SK-N-MC (cell line): Measurements from ENCODE around the gene ERCC3.
A peak's percentile ranks its signal among the peaks of the same experiment; 100 is the strongest.

Experiments
- DNase-seq: peaks from one replicate; pipeline ENCODE4 v3.0.0-alpha.2; 2011; ENCODE audit warnings: low read depth, low spot score
- H3K27ac ChIP-seq: fragments of 200-600 bp; sonication (generic); 2 replicates; pipeline ENCODE4 v1.5.1; 2016; ENCODE audit warnings: mixed run types
- H3K36me3 ChIP-seq: fragments of 200-600 bp; sonication (generic); 2 replicates; pipeline ENCODE4 v1.6.1; 2017; ENCODE audit warnings: antibody characterized with exemption, low read length, mixed read lengths; ENCODE audit not compliant: insufficient read depth
- H3K4me3 ChIP-seq: fragments of 200-600 bp; sonication (generic); 2 replicates; pipeline ENCODE4 v1.5.1; 2016
- H3K9ac ChIP-seq: fragments of 200-600 bp; sonication (generic); 2 replicates; pipeline ENCODE4 v1.8.0; 2017; ENCODE audit warnings: mixed run types, mixed read lengths; ENCODE audit not compliant: insufficient read length
- H3K9me3 ChIP-seq: fragments of 200-600 bp; sonication (generic); 2 replicates; pipeline ENCODE4 v1.6.1; 2017; ENCODE audit warnings: low read depth, mild to moderate bottlenecking, antibody characterized with exemption, low read length, moderate library complexity, mixed read lengths
- EZH2 ChIP-seq: fragments of 200-600 bp; sonication (generic); IDR thresholded peaks from one replicate; pipeline ENCODE4 v1.6.1; 2017; ENCODE audit warnings: antibody characterized with exemption
- FOXP2 ChIP-seq: optimal IDR thresholded peaks from 2 replicates; pipeline ENCODE3; 2011; ENCODE audit warnings: mild to moderate bottlenecking, moderate library complexity; ENCODE audit not compliant: insufficient read depth; ENCODE audit errors: extremely low read length, control extremely low read depth
- POLR2AphosphoS5 ChIP-seq: IDR thresholded peaks from 2 replicates; pipeline ENCODE4 v1.6.1; 2012; ENCODE audit warnings: mild to moderate bottlenecking, low read depth, low read length, borderline replicate concordance

ERCC3 gene

DNA sequence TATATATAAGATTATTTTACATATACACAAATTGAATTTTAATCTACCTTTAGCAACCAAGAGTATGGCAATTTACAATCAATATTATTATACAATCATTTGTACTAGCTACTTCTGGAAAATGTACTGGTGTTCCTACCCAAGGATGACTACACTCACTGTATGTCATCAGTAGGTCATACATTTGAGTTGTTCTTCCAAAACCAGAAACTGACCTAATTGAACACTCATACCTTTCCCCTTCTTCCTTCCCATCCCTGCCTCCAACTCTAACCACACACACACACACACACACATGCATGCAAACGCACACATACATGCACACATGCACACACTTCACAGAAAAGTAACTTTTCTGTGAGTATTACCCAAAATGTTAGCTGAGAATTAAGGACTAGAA lies 8.2 kb upstream of the ERCC3 start:
- H3K4me3 ChIP-seq: no peak overlapping the region
- peaks cover 12% of the 10 kb centered on the region for H3K36me3 ChIP-seq
- DNase-seq: no peak

DNA sequence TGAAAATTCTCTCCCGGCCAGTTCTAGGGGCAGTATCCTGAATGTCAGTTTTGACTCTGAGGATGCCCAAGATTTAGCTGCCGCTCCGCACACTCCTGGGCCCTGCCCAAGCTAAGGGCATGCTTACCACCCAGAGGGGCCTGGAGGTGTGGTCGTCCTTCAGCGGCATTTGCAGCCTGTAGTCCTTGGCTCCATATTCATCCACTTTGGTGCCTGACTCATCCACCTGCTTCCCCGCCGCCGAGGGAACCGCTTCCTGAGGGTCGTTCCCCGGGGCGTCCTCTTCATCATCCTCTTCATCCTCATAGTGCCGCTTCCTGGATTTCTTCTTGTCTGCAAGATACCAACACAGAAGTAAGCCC lies 577 bp downstream of the ERCC3 start:
- Histone ChIP-seq H3K9ac (peak overlapping the region; percentile 97), H3K36me3 (peaks cover 42% of the 10 kb centered on the region), H3K4me3 (peak overlapping the region; percentile 97), H3K9me3 (no peaks in the 10 kb centered on the region), H3K27ac (no peak overlapping the region)
- DNase-seq: no peak
- no peak for TF ChIP-seq POLR2AphosphoS5
- TF ChIP-seq EZH2: no peak
- TF ChIP-seq FOXP2: no peak

More for the DNA sequence above, 8.2 kb upstream of the ERCC3 start:
- TF ChIP-seq POLR2AphosphoS5: no peak
- no peak for TF ChIP-seq FOXP2
- no peak for TF ChIP-seq EZH2
- H3K9ac ChIP-seq: no peak overlapping the region
- no peak overlapping the region for H3K27ac ChIP-seq
- H3K9me3 ChIP-seq: no peaks in the 10 kb centered on the region

DNA sequence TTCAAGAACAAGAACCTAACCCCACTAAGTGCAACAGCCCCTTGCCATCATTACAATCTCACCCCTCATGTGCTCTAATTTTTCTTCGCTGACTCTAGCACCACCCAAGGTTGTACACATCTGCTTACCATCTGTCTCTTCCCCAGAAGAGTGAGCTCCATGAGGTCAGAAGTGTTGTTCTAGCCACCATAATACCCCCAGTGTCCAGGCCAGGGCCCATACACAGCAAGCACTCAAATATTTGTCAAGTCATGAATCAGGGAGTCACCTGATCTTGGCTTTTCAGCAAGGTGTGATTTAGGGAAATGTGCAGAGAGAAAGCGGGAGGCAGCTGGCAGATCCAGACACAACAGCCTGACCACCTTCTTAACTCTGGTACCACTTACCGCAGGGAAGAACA lies 5.7 kb downstream of the ERCC3 start:
- peaks cover 5% of the 10 kb centered on the region; the same call in 1 of the 2 replicates for H3K9me3 ChIP-seq
- H3K4me3 ChIP-seq: no peak overlapping the region
- no peak overlapping the region for H3K27ac ChIP-seq
- H3K9ac ChIP-seq: no peak overlapping the region
- H3K36me3 ChIP-seq: peaks cover 93% of the 10 kb centered on the region
- DNase-seq: no peak
- TF ChIP-seq EZH2 (no peak), FOXP2 (no peak), POLR2AphosphoS5 (no peak)

DNA sequence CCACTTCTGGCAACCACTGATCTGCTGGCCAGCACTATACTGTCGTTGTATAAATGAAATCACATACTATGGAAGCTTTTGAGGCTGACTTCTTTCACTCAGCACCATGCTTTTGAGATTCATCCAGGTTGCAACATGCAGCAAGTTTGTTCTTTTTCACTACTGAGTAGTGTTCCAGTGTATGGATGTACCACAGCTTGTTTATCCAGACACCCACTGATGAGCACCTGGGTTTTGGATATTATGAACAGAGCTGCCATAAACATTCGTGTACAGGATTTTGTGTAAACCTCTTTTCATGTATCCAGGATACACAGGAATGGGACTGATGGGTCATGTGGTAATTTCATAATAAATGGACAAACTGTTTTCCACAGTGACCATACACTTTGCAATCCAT lies 10.7 kb downstream of the ERCC3 start:
- H3K27ac ChIP-seq: no peak overlapping the region
- H3K4me3 ChIP-seq: no peak overlapping the region
- no peak overlapping the region for H3K9ac ChIP-seq
- H3K9me3 ChIP-seq: peaks cover 5% of the 10 kb centered on the region; the same call in 1 of the 2 replicates
- no peak for DNase-seq
- H3K36me3 ChIP-seq: peaks cover 96% of the 10 kb centered on the region
- TF ChIP-seq EZH2 (no peak), FOXP2 (no peak), POLR2AphosphoS5 (no peak)

DNA sequence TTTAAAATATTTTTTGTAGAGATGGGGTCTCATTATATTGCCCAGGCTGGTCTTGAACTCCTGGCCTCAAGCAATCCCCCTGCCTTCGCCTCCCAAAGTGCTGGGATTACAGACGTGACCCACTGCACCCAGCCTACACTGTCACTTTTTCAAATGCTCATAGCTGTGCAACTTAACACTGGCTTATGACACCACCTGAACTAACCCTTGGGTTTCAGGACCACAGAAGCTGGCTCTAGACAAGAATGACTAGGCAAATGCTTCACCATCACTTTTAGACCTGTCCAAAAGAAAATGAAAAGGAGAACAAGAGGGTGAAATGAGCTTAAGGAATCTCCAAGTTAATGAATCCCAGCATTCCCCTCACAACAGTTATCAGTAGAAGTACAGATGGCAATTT lies 13.3 kb downstream of the ERCC3 start:
- Histone ChIP-seq H3K9me3 (peaks cover 5% of the 10 kb centered on the region; the same call in 1 of the 2 replicates), H3K27ac (no peak overlapping the region), H3K9ac (no peak overlapping the region), H3K4me3 (no peak overlapping the region), H3K36me3 (peaks cover 94% of the 10 kb centered on the region)
- TF ChIP-seq FOXP2 (no peak), EZH2 (no peak), POLR2AphosphoS5 (no peak)
- no peak for DNase-seq

DNA sequence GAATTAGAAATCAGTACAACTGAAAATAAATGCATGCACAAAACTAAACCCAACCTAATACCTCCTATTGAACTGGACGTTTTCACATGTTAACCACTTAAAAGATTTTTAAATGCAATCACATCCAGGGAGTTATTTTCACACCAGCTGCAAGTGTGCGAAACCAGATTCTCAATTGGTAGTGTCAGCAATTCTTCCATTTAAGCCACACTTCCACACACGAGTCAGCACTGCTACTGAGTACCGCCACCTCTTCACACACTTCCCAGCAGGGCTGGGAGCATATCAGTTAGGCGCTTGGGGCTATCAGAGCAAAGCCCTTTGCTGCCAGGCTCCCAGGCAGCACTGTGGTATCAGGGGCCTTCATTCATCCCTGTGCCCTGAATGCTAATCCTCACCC lies 14.2 kb downstream of the ERCC3 start:
- H3K36me3 ChIP-seq: peaks cover 94% of the 10 kb centered on the region
- no peak for TF ChIP-seq FOXP2
- no peak for TF ChIP-seq POLR2AphosphoS5
- TF ChIP-seq EZH2: no peak
- no peak overlapping the region for H3K9ac ChIP-seq
- H3K9me3 ChIP-seq: peaks cover 5% of the 10 kb centered on the region; the same call in 1 of the 2 replicates
- no peak overlapping the region for H3K4me3 ChIP-seq
- no peak overlapping the region for H3K27ac ChIP-seq
- no peak for DNase-seq

DNA sequence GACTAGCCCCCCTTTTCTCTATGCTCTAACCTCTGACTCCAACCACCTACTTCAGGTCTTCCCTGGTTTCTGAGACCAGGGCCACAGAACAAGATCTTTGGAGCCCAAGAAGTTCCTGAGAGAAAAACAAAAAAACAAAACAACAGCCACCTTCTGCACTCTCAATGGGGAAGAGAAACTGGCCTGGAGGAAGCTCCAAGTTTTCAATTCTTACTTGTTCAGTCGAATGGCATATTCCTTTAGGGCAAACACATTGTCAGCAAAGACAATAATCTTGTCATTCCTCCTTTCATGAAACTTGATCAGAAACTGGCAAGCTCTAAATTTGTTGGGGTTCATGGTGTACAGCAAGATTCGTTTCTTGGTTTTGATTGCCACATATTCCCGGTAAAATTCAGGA lies 15.0 kb downstream of the ERCC3 start:
- Histone ChIP-seq H3K27ac (no peak overlapping the region), H3K9me3 (peaks cover 5% of the 10 kb centered on the region; the same call in 1 of the 2 replicates), H3K4me3 (no peak overlapping the region), H3K36me3 (peaks cover 92% of the 10 kb centered on the region), H3K9ac (no peak overlapping the region)
- no peak for DNase-seq
- TF ChIP-seq FOXP2: no peak
- TF ChIP-seq EZH2: no peak
- TF ChIP-seq POLR2AphosphoS5: no peak

DNA sequence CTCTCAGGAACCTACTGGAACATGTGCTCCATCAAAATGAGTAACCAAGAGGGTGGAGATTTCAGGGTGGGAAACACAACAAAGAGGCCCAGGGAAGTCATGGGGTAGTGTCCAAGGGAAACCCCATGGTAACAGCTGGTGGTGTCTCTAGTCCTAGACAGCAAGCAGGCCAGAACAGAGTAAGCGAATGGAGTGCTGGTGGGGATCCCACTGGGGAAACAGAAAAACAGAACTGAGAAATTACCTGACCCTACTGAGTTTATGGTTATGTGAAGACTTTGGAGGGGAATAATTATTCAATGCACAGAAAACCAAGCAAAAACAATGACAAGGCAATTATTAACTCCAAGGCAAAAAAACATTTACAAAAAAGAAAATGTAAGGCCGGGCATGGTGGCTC lies 16.9 kb downstream of the ERCC3 start:
- TF ChIP-seq EZH2 (no peak), FOXP2 (no peak), POLR2AphosphoS5 (no peak)
- no peak overlapping the region for H3K9ac ChIP-seq
- peaks cover 87% of the 10 kb centered on the region for H3K36me3 ChIP-seq

DNA sequence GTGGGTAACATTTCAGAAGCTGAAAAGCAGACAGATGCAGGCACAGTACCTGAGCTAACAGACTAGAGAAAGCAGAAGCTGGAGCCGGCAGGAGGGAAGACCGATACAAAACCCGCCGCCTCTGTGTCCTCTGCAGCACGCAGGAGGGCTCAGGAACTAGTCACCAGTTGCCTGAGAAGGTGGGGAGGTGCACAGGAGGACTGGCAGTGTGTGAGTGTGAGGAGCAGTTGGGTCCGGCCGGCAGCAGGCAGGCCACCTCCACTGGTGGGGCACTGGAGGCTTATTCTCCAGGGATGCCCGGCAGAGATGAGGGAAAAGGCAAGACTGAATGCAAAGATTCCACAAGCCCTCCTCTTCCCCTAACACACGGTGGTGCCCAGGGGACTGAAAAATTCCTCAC lies 18.2 kb downstream of the ERCC3 start:
- no peak for DNase-seq
- Histone ChIP-seq H3K9ac (no peak overlapping the region), H3K4me3 (no peak overlapping the region), H3K36me3 (peaks cover 88% of the 10 kb centered on the region), H3K9me3 (no peaks in the 10 kb centered on the region), H3K27ac (no peak overlapping the region)
- no peak for TF ChIP-seq POLR2AphosphoS5
- TF ChIP-seq FOXP2: no peak
- TF ChIP-seq EZH2: no peak

More for the DNA sequence above, 16.9 kb downstream of the ERCC3 start:
- H3K27ac ChIP-seq: no peak overlapping the region
- DNase-seq: no peak
- no peaks in the 10 kb centered on the region for H3K9me3 ChIP-seq
- H3K4me3 ChIP-seq: no peak overlapping the region

DNA sequence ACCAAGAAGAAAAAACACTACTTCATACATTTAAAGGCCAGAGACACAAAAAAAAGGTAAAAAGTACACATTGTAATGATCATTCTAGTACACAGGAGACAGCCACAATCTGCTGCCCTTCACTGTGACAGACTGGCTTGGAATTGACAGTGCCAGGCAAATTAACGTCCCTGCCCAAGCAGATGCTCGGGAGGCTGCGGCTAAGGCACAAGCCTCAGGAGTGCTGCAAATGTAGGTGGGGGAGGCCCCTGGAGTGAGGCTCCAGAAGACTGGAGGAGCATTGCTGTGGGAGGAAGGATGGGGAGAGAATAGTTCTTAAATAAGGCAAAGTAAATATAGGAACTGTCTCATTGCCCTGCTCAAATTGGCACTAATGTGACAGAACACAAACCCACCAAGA lies 18.6 kb downstream of the ERCC3 start:
- peaks cover 90% of the 10 kb centered on the region for H3K36me3 ChIP-seq
- H3K9ac ChIP-seq: no peak overlapping the region
- no peak overlapping the region for H3K4me3 ChIP-seq

More for the DNA sequence above, 18.6 kb downstream of the ERCC3 start:
- Histone ChIP-seq H3K27ac (no peak overlapping the region), H3K9me3 (no peaks in the 10 kb centered on the region)
- no peak for DNase-seq
- TF ChIP-seq EZH2 (no peak), FOXP2 (no peak), POLR2AphosphoS5 (no peak)
